GM19438 (cell line): ENCODE results near the gene SLC44A2.

Experiments
- ATAC-seq: cut with Tn5 transposase; IDR thresholded peaks from one replicate; pipeline ENCODE4 v1.9.1; 2021; ENCODE audit warnings: low read depth; ENCODE audit not compliant: unreplicated experiment

The SLC44A2 gene

GRCh38 chr19:10678813-10679212 is 53.5 kb downstream of the SLC44A2 start:
- ATAC-seq: no peak

GRCh38 chr19:10679743-10680142 is 54.4 kb downstream of the SLC44A2 start:
- no peak for ATAC-seq

- no peak for ATAC-seq
These were observed 55.3 kb downstream of the SLC44A2 start for GRCh38 chr19:10680545-10681135.

GRCh38 chr19:10681658-10682057 is 56.3 kb downstream of the SLC44A2 start:
- no peak for ATAC-seq

GRCh38 chr19:10682397-10683063 is 57.2 kb downstream of the SLC44A2 start:
- no peak for ATAC-seq

- ATAC-seq: no peak
These were observed 57.7 kb downstream of the SLC44A2 start for GRCh38 chr19:10683064-10683426.

- no peak for ATAC-seq
These were observed 58.2 kb downstream of the SLC44A2 start for GRCh38 chr19:10683582-10683981.

GRCh38 chr19:10685210-10685609 is 59.9 kb downstream of the SLC44A2 start:
- ATAC-seq: no peak

GRCh38 chr19:10686193-10686592 is 60.8 kb downstream of the SLC44A2 start:
- no peak for ATAC-seq

- ATAC-seq: no peak
These were observed 61.5 kb downstream of the SLC44A2 start for GRCh38 chr19:10686661-10687517.

- ATAC-seq: no peak
These were observed 62.4 kb downstream of the SLC44A2 start for GRCh38 chr19:10687518-10688288.

- no peak for ATAC-seq
These were observed 63.4 kb downstream of the SLC44A2 start for GRCh38 chr19:10688545-10689280.

GRCh38 chr19:10690341-10690781 is 65.0 kb downstream of the SLC44A2 start:
- ATAC-seq: no peak

GRCh38 chr19:10691178-10691881 is 66.0 kb downstream of the SLC44A2 start:
- ATAC-seq: no peak

- ATAC-seq: no peak
These were observed 66.5 kb downstream of the SLC44A2 start for GRCh38 chr19:10691883-10692282.

- ATAC-seq: no peak
These were observed 67.4 kb downstream of the SLC44A2 start for GRCh38 chr19:10692673-10693264.
